Measurements from ENCODE around the gene THSD4. TPM values are rescaled to one million over a fixed set of nuclear protein-coding genes. Genes with fewer than 3 reads are reported as not detected.

The THSD4 gene
- total RNA-seq, 1 experiment from 2014 or later, result 24.2 TPM

GRCh38 chr15:71688509-71689094 is 573.3 kb downstream of the THSD4 start:
- Mint-ChIP-seq H3K27me3 (ENCODE audit: unreplicated experiment) (no peaks in the 10 kb centered on the region), H3K27ac (ENCODE audit: unreplicated experiment) (no peak overlapping the region), H3K4me3 (ENCODE audit: low read depth, unreplicated experiment) (no peak overlapping the region), H3K36me3 (ENCODE audit: insufficient read depth, unreplicated experiment) (no peaks in the 10 kb centered on the region), H3K9me3 (ENCODE audit: low read depth, unreplicated experiment) (no peaks in the 10 kb centered on the region), H3K4me1 (ENCODE audit: low read depth, unreplicated experiment) (peaks cover 19% of the 10 kb centered on the region)
- CTCF ChIA-PET, result no interaction called here
- DNase-seq, result no peak
- BruUV-seq (replicated peaks), result no TSS peak
- TF ChIP-seq CTCF (IDR thresholded peaks at IDR 0.05; ENCODE audit: unreplicated experiment), result no peak
- intact Hi-C loops (cut with micrococcal nuclease; ENCODE audit: unreplicated experiment), result no loop called here

DNA sequence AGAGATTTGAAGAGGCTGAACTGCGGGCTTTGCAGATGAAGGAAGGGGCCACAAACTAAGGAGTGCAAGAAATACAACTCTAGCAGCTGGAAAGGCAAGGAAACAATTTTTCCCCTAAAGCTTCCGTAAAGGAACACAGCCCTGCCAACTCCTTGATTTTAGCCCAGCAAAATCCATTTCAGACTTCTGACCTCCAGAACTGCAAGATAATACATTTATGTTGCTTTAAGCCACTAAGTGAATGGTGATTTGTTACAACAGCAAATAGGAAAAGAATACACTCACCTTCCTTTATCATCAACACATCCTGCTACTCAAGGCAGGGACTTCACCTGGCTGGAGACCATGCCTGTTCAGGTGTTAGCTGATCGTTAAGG is 575.8 kb downstream of the THSD4 start:
- CTCF ChIA-PET, result no interaction called here
- no peak for TF ChIP-seq CTCF (IDR thresholded peaks at IDR 0.05; ENCODE audit: unreplicated experiment)

DNA sequence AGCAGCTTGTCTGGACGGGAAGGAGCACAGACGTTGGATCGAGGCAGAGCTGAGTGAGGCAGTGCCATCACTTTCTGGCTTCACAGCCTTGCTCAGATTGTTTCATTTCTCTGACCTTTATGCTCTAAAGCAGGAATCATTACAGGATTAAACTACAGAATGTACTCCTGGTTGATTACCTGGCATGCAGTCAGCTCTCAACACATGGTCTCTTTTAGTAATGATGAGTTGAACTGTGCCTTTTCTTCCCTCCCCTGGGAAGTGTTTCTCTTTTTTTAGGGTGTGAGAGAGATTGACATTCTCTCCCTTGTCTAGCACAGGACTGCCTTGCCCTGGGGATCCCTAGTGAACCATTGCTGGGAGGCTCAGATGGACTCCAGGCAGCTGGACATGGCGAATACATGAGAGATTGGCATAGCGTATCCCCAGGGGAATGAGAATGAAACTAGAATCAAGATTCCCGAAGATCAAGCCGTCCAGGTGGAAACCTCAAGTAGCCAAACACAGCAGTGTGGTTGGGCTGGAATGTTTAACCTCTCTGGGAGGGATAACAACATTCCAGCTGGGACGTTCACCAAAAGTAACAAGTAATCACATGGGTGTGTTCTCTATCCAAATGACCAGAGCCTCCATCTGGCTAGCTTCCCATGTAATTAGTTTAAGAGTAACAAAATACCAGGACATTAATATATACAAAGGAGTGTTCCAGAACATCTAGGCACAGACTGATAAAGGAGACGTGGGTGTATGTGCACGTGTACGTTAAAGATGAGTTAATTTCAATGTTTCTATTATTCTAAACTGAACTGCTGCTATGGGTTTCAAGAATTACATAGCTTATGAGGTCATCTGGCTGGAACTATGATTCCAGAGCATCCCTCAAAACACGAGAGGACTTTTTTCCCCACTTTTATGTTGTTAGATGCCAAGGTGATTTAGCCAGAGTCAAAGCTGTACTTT is 576.5 kb downstream of the THSD4 start:
- CTCF ChIA-PET, result no interaction called here

More for the DNA sequence above, 575.8 kb downstream of the THSD4 start:
- Mint-ChIP-seq H3K36me3 (ENCODE audit: insufficient read depth, unreplicated experiment) (no peaks in the 10 kb centered on the region), H3K27me3 (ENCODE audit: unreplicated experiment) (no peaks in the 10 kb centered on the region), H3K27ac (ENCODE audit: unreplicated experiment) (no peak overlapping the region), H3K4me1 (ENCODE audit: low read depth, unreplicated experiment) (peaks cover 19% of the 10 kb centered on the region), H3K4me3 (ENCODE audit: low read depth, unreplicated experiment) (no peak overlapping the region), H3K9me3 (ENCODE audit: low read depth, unreplicated experiment) (no peaks in the 10 kb centered on the region)
- no peak for DNase-seq
- intact Hi-C loops (cut with micrococcal nuclease; ENCODE audit: unreplicated experiment), result no loop called here
- no TSS peak for BruUV-seq (replicated peaks)

GRCh38 chr15:71697236-71697635 is 582.0 kb downstream of the THSD4 start:
- Mint-ChIP-seq H3K4me1 (ENCODE audit: low read depth, unreplicated experiment) (peaks cover 7% of the 10 kb centered on the region), H3K27ac (ENCODE audit: unreplicated experiment) (no peak overlapping the region), H3K27me3 (ENCODE audit: unreplicated experiment) (no peaks in the 10 kb centered on the region), H3K4me3 (ENCODE audit: low read depth, unreplicated experiment) (no peak overlapping the region), H3K9me3 (ENCODE audit: low read depth, unreplicated experiment) (no peaks in the 10 kb centered on the region), H3K36me3 (ENCODE audit: insufficient read depth, unreplicated experiment) (no peaks in the 10 kb centered on the region)
- intact Hi-C loops (cut with micrococcal nuclease; ENCODE audit: unreplicated experiment), result no loop called here
- BruUV-seq (replicated peaks), result no TSS peak
- CTCF ChIA-PET, result no interaction called here
- no peak for DNase-seq
- TF ChIP-seq CTCF (IDR thresholded peaks at IDR 0.05; ENCODE audit: unreplicated experiment), result no peak

More for the DNA sequence above, 576.5 kb downstream of the THSD4 start:
- Mint-ChIP-seq H3K27ac (ENCODE audit: unreplicated experiment) (no peak overlapping the region), H3K36me3 (ENCODE audit: insufficient read depth, unreplicated experiment) (no peaks in the 10 kb centered on the region), H3K4me1 (ENCODE audit: low read depth, unreplicated experiment) (peaks cover 19% of the 10 kb centered on the region), H3K4me3 (ENCODE audit: low read depth, unreplicated experiment) (no peak overlapping the region), H3K27me3 (ENCODE audit: unreplicated experiment) (no peaks in the 10 kb centered on the region), H3K9me3 (ENCODE audit: low read depth, unreplicated experiment) (no peaks in the 10 kb centered on the region)
- intact Hi-C loops (cut with micrococcal nuclease; ENCODE audit: unreplicated experiment), result no loop called here
- no TSS peak for BruUV-seq (replicated peaks)
- no peak for DNase-seq
- TF ChIP-seq CTCF (IDR thresholded peaks at IDR 0.05; ENCODE audit: unreplicated experiment), result no peak
